PFSK-1 (cell line): ENCODE results near the gene PCED1B.

Experiments used
- POLR2AphosphoS5 ChIP-seq: IDR thresholded peaks from 2 replicates; pipeline ENCODE4 v1.6.1; 2012; ENCODE audit warnings: low read depth, mild to moderate bottlenecking, control low read depth, low read length, moderate library complexity
- SIN3A ChIP-seq: IDR thresholded peaks from 2 replicates; pipeline ENCODE4 v1.6.1; 2012; ENCODE audit warnings: mild to moderate bottlenecking, low read length, moderate library complexity, borderline replicate concordance; ENCODE audit not compliant: insufficient read depth
- TAF1 ChIP-seq: IDR thresholded peaks from 2 replicates; pipeline ENCODE4 v1.6.1; 2012; ENCODE audit warnings: low read length, control low read depth, borderline replicate concordance; ENCODE audit not compliant: insufficient read depth

GRCh38 chr12:47194501-47194900 is 115.1 kb downstream of the PCED1B start:
- TF ChIP-seq SIN3A (no peak), TAF1 (no peak), POLR2AphosphoS5 (no peak)
